ENCODE data around the gene PSMB5. TPM values are rescaled to one million over a fixed set of nuclear protein-coding genes. Genes with fewer than 3 reads are reported as not detected.
A peak's percentile ranks its signal among the peaks of the same experiment; 100 is the strongest.

The PSMB5 gene
- total and polyA plus RNA-seq, 9 of the 15 experiments (the other 6 are each of a cell fraction or from before 2014, with no cell fraction given) = 198 to 1,870 (median 269) TPM

- TF ChIP-seq ZBTB5 (IDR thresholded peaks at IDR 0.05) (no peak), SRSF3 (IDR thresholded peaks at IDR 0.05; ENCODE audit: insufficient read depth, low read length) (no peak), PRPF4 (IDR thresholded peaks at IDR 0.05; ENCODE audit: insufficient read depth, low read depth, low read length, poor library complexity, severe bottlenecking) (no peak), ARID1B (IDR thresholded peaks at IDR 0.05) (peak; percentile 78), SPI1 (IDR thresholded peaks at IDR 0.05; ENCODE audit: borderline replicate concordance, low read depth, low read length) (no peak), STAT6 (CRISPR knock-in tag; IDR thresholded peaks at IDR 0.05) (no peak), CEBPZ (IDR thresholded peaks at IDR 0.05; ENCODE audit: borderline replicate concordance, low read depth, low read length) (no peak), ZNF431 (CRISPR knock-in tag; IDR thresholded peaks at IDR 0.05) (no peak), SREBF2 (CRISPR knock-in tag; IDR thresholded peaks at IDR 0.05) (no peak), CHD1 (IDR thresholded peaks at IDR 0.05; ENCODE audit: low read length) (no peak), POLR2B (IDR thresholded peaks at IDR 0.05; ENCODE audit: low read depth, partially characterized antibody) (no peak), ASH1L (IDR thresholded peaks at IDR 0.05; ENCODE audit: borderline replicate concordance, low read depth, partially characterized antibody) (no peak), TRIM28 (IDR thresholded peaks at IDR 0.05) (no peak), ZNF696 (CRISPR knock-in tag; conservative IDR thresholded peaks at IDR 0.05) (no peak), FOXP4 (CRISPR knock-in tag; IDR thresholded peaks at IDR 0.05; ENCODE audit: borderline replicate concordance) (no peak), CAMTA2 (CRISPR knock-in tag; conservative IDR thresholded peaks at IDR 0.05) (no peak), HOXB6 (CRISPR knock-in tag; IDR thresholded peaks at IDR 0.05; ENCODE audit: borderline replicate concordance) (no peak), MYBL2 (IDR thresholded peaks at IDR 0.05; ENCODE audit: low read depth) (no peak), MYBL2 (CRISPR knock-in tag; IDR thresholded peaks at IDR 0.05; ENCODE audit: borderline replicate concordance) (no peak), SMARCA4 (IDR thresholded peaks at IDR 0.05) (peak; percentile 86)
Observed at GRCh38 chr14:23078692-23079116, 44.0 kb upstream of the PSMB5 start (continued).
